Measurements from ENCODE around the gene ST6GALNAC3.

The ST6GALNAC3 gene

GRCh38 chr1:76153841-76154205 is 79.3 kb downstream of the ST6GALNAC3 start:
- no peaks in the 10 kb centered on the region for H3K36me3 ChIP-seq (replicated peaks; ENCODE audit: insufficient read depth, low read length)
- TF ChIP-seq EZH2 (optimal IDR thresholded peaks at IDR 0.05; ENCODE audit: low read depth, low read length) (no peak), EZH2phosphoT487 (IDR thresholded peaks at IDR 0.05; ENCODE audit: low read length) (no peak)
- TF ChIP-seq, protein P1, sequence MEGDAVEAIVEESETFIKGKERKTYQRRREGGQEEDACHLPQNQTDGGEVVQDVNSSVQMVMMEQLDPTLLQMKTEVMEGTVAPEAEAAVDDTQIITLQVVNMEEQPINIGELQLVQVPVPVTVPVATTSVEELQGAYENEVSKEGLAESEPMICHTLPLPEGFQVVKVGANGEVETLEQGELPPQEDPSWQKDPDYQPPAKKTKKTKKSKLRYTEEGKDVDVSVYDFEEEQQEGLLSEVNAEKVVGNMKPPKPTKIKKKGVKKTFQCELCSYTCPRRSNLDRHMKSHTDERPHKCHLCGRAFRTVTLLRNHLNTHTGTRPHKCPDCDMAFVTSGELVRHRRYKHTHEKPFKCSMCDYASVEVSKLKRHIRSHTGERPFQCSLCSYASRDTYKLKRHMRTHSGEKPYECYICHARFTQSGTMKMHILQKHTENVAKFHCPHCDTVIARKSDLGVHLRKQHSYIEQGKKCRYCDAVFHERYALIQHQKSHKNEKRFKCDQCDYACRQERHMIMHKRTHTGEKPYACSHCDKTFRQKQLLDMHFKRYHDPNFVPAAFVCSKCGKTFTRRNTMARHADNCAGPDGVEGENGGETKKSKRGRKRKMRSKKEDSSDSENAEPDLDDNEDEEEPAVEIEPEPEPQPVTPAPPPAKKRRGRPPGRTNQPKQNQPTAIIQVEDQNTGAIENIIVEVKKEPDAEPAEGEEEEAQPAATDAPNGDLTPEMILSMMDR (IDR thresholded peaks at IDR 0.05; ENCODE audit: low read length) = no peak
- H3K27ac ChIP-seq (ENCODE audit: low read length) = no peak overlapping the region
- DNase-seq = no peak
- H2AFZ ChIP-seq (ENCODE audit: low read length) = peak overlapping the region; percentile 89; the same call in 1 of the 2 replicates
- H4K20me1 ChIP-seq (ENCODE audit: insufficient read depth, low read length) = no peaks in the 10 kb centered on the region
- peaks cover 5% of the 10 kb centered on the region; the same call in 1 of the 2 replicates for H3F3A ChIP-seq (ENCODE audit: insufficient read depth, low read length)
- no peaks in the 10 kb centered on the region for H3K27me3 ChIP-seq (replicated peaks; ENCODE audit: insufficient read depth, low read length)
- H3K9ac ChIP-seq (ENCODE audit: low read length) = no peak overlapping the region
- H3K4me3 ChIP-seq (ENCODE audit: low read length) = peak overlapping the region; percentile 59; the same call in 1 of the 2 replicates
- H3K9me2 ChIP-seq (replicated peaks; ENCODE audit: insufficient read depth, low read length) = no peaks in the 10 kb centered on the region
- no peaks in the 10 kb centered on the region for H3K4me1 ChIP-seq (ENCODE audit: low read length)
- peak overlapping the region; percentile 78; the same call in 1 of the 2 replicates for H3K4me2 ChIP-seq (ENCODE audit: low read depth, low read length)
- no peaks in the 10 kb centered on the region for H3K9me3 ChIP-seq (replicated peaks; ENCODE audit: insufficient read depth, low read length)
- no peaks in the 10 kb centered on the region for H3K79me2 ChIP-seq (ENCODE audit: low read length)

DNA sequence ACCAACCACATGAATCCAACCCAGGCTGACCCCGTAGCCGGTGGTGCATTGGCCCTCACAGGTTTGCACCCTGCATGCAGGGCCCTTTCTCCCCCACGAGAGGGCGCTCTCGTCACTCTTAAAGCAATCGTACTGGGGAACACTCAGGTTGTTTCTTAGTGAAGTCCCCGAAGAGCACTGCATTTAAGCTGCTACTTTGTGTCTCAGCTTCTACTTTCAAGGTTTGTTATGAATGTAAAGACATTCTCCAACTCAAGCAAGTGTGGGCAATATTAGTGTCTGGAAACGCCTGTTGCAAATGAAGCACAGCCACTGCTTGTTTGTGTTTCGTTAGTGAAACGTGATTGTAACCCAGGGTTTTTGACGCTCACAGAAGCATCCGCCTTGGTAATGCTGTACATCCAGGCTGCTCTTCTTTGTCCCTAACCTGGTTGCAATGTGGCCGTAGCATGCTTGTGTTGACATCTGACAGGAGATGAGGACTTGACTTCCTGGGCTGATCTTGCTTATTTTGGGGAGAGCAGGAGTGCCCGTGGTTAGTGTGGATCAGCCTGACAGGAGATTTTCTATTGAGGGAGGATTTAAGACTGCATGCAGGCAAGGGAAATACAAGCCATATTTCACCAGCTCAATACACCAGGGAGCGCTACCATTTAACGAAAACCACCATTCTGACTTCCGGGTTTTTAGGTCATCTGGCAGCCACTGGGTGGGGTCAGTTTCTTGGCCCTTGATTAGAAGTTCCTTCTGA is 79.8 kb downstream of the ST6GALNAC3 start:
- no peaks in the 10 kb centered on the region for H3K9me2 ChIP-seq (replicated peaks; ENCODE audit: insufficient read depth, low read length)
- H2AFZ ChIP-seq (ENCODE audit: low read length) = peak overlapping the region; percentile 89
- H3K27me3 ChIP-seq (replicated peaks; ENCODE audit: insufficient read depth, low read length) = no peaks in the 10 kb centered on the region
- H3K27ac ChIP-seq (ENCODE audit: low read length) = peak overlapping the region; percentile 29; the same call in 1 of the 2 replicates
- H3K79me2 ChIP-seq (ENCODE audit: low read length) = no peaks in the 10 kb centered on the region
- H3K36me3 ChIP-seq (replicated peaks; ENCODE audit: insufficient read depth, low read length) = no peaks in the 10 kb centered on the region
- H3K9ac ChIP-seq (ENCODE audit: low read length) = peak overlapping the region; percentile 16; the same call in 1 of the 2 replicates
- DNase-seq = peak; percentile 82
- H3K4me2 ChIP-seq (ENCODE audit: low read depth, low read length) = peak overlapping the region; percentile 78
- H3K9me3 ChIP-seq (replicated peaks; ENCODE audit: insufficient read depth, low read length) = no peaks in the 10 kb centered on the region
- TF ChIP-seq EZH2 (optimal IDR thresholded peaks at IDR 0.05; ENCODE audit: low read depth, low read length) = no peak
- no peak for TF ChIP-seq EZH2phosphoT487 (IDR thresholded peaks at IDR 0.05; ENCODE audit: low read length)
- TF ChIP-seq, protein P1 (IDR thresholded peaks at IDR 0.05; ENCODE audit: low read length) = peak; percentile 96
- no peaks in the 10 kb centered on the region for H3K4me1 ChIP-seq (ENCODE audit: low read length)
- H3K4me3 ChIP-seq (ENCODE audit: low read length) = peak overlapping the region; percentile 59
- peaks cover 5% of the 10 kb centered on the region; the same call in 1 of the 2 replicates for H3F3A ChIP-seq (ENCODE audit: insufficient read depth, low read length)
- no peaks in the 10 kb centered on the region for H4K20me1 ChIP-seq (ENCODE audit: insufficient read depth, low read length)

DNA sequence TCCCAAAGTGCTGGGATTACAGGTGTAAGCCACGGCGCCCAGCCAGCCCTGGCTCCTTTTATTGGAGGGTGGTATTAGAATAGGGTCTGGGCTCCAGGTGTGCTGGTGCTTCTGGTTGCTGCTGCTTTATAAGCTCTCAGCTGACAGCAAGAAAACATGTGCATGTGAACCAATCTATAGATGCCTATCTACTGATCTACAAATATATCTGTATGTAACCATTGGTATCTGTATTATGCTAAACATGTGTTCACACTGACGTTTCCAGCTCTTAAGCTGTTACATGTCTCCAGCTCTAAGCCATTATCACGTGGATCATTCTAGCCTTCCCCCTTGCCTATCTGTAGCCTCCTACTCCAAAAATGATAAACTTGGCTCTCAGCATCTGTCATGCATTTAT is 82.4 kb downstream of the ST6GALNAC3 start:
- H3K4me3 ChIP-seq (ENCODE audit: low read length) = no peak overlapping the region
- H3K79me2 ChIP-seq (ENCODE audit: low read length) = no peaks in the 10 kb centered on the region
- H4K20me1 ChIP-seq (ENCODE audit: insufficient read depth, low read length) = no peaks in the 10 kb centered on the region
- no peaks in the 10 kb centered on the region for H3K27me3 ChIP-seq (replicated peaks; ENCODE audit: insufficient read depth, low read length)
- no peak overlapping the region for H2AFZ ChIP-seq (ENCODE audit: low read length)
- no peak overlapping the region for H3K4me2 ChIP-seq (ENCODE audit: low read depth, low read length)
- H3K27ac ChIP-seq (ENCODE audit: low read length) = no peak overlapping the region
- DNase-seq = no peak
- peaks cover 5% of the 10 kb centered on the region; the same call in 1 of the 2 replicates for H3F3A ChIP-seq (ENCODE audit: insufficient read depth, low read length)
- no peaks in the 10 kb centered on the region for H3K4me1 ChIP-seq (ENCODE audit: low read length)
- no peak overlapping the region for H3K9ac ChIP-seq (ENCODE audit: low read length)
- TF ChIP-seq EZH2 (optimal IDR thresholded peaks at IDR 0.05; ENCODE audit: low read depth, low read length) (no peak), EZH2phosphoT487 (IDR thresholded peaks at IDR 0.05; ENCODE audit: low read length) (no peak)
- TF ChIP-seq, protein P1 (IDR thresholded peaks at IDR 0.05; ENCODE audit: low read length) = no peak
- no peaks in the 10 kb centered on the region for H3K9me3 ChIP-seq (replicated peaks; ENCODE audit: insufficient read depth, low read length)
- no peaks in the 10 kb centered on the region for H3K36me3 ChIP-seq (replicated peaks; ENCODE audit: insufficient read depth, low read length)
- H3K9me2 ChIP-seq (replicated peaks; ENCODE audit: insufficient read depth, low read length) = no peaks in the 10 kb centered on the region

Data from MM.1S (cell line).